ENCODE results near the gene SCAI. TPM values are rescaled to one million over a fixed set of nuclear protein-coding genes. Genes with fewer than 3 reads are reported as not detected.

Gene SCAI
- total RNA-seq, 4 donors from 2014 or later, result 10.4 to 13.4 (median 12.5) TPM

DNA sequence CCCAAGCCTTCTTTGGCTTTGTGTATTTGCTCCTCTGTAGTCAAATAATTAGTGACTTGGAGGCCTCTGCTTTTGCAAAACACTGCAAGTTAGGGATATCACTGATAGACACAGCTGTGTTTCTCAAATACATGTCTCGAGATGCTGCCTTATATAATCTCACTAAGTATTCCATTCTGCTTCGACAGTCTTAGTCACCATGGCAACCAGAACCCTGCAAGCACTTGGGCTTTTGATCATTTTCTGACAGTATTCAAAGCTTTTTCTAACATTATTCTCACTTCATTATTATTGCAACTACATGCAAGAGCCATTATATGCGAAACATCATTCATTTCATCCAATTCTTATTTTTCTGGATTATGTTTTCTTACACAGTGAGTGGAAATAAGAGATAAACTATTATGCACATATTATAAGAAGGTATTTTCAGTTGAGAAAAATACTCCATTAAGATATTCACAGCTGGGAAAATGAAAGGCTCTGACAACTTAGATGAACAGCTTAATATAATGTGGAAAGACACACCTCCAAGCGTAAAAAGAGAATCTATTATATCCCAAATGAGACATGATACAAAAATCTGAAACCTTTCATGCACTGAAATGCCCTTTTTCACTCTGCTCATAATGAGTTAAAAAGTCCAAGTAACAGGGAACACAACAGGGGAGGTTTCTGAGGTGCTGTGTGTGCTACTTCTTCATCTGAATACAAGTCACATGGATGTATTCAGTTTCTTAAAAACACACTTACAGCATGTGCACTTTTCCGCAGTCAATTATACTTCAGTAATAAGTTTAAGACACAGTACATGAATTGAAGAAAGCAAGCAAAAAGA is 93.9 kb downstream of the SCAI start:
- TF ChIP-seq POLR2A (IDR thresholded peaks at IDR 0.05), result no peak
- TF ChIP-seq, protein P1, sequence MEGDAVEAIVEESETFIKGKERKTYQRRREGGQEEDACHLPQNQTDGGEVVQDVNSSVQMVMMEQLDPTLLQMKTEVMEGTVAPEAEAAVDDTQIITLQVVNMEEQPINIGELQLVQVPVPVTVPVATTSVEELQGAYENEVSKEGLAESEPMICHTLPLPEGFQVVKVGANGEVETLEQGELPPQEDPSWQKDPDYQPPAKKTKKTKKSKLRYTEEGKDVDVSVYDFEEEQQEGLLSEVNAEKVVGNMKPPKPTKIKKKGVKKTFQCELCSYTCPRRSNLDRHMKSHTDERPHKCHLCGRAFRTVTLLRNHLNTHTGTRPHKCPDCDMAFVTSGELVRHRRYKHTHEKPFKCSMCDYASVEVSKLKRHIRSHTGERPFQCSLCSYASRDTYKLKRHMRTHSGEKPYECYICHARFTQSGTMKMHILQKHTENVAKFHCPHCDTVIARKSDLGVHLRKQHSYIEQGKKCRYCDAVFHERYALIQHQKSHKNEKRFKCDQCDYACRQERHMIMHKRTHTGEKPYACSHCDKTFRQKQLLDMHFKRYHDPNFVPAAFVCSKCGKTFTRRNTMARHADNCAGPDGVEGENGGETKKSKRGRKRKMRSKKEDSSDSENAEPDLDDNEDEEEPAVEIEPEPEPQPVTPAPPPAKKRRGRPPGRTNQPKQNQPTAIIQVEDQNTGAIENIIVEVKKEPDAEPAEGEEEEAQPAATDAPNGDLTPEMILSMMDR (IDR thresholded peaks at IDR 0.05), result no peak
- Histone ChIP-seq H3K4me3 (replicated peaks in 1 of 3) (no peak overlapping the region), H3K36me3 (no peaks in the 10 kb centered on the region), H3K27me3 (no peaks in the 10 kb centered on the region), H3K4me1 (no peaks in the 10 kb centered on the region), H3K9me3 (no peaks in the 10 kb centered on the region), H3K27ac (no peak overlapping the region)
- intact Hi-C loops (cut with DNase I), result no loop called here
- DNase-seq, result no peak
- WGBS, 2 donors, result 86 to 89% methylated on average over 5 of the region's 5 CpGs

DNA sequence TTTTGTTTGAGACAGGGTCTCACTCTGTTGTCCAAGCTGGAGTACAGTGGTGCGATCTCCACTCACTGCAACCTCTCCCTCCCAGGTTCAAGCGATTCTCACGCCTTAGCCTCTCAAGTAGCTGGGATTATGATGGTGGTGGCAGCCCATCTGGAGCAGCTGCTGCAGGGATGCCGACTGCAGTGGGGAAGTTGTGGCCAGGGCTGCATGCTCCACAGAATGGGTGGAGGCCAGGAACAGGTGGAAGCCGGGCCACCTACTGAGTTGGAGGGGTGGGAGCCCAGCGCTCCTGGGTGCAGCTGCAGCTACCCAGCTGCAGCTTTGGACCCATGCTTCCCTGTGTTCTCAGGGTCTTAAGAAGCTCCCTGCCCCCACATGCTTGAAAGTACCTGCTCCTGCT is 99.7 kb downstream of the SCAI start:
- H3K4me1 ChIP-seq, result no peaks in the 10 kb centered on the region
- no peak overlapping the region for H3K27ac ChIP-seq
- no peak for DNase-seq
- 90 to 91% methylated on average over 4 to 6 of the region's 6 CpGs for WGBS, 2 donors
- H3K27me3 ChIP-seq, result no peaks in the 10 kb centered on the region
- no peaks in the 10 kb centered on the region for H3K9me3 ChIP-seq
- H3K36me3 ChIP-seq, result no peaks in the 10 kb centered on the region
- H3K4me3 ChIP-seq (replicated peaks in 1 of 3), result no peak overlapping the region
- intact Hi-C loops (cut with DNase I), result no loop called here
- TF ChIP-seq, protein P1 (IDR thresholded peaks at IDR 0.05), result no peak
- no peak for TF ChIP-seq POLR2A (IDR thresholded peaks at IDR 0.05)

DNA sequence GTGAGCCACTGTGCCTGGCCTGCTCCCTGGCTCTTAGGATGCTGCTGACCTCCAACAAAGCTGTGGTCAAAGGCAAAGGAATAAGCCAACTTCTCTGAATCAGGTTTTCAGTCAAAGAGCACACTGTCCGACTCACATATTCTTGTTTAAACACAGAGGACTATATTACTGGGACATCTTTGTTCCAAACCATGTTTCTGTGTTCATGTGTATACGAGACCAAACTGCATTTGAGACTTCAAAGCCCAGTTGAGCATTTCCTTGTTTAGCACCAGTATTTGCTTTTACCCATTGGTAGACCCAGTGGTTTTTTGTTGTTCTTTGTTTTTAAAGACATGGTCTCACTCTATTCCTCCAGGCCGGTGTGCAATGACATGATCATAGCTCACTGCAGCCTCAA is 100.2 kb downstream of the SCAI start:
- Histone ChIP-seq H3K36me3 (no peaks in the 10 kb centered on the region), H3K4me1 (no peaks in the 10 kb centered on the region), H3K27ac (no peak overlapping the region), H3K9me3 (no peaks in the 10 kb centered on the region), H3K4me3 (replicated peaks in 1 of 3) (no peak overlapping the region), H3K27me3 (no peaks in the 10 kb centered on the region)
- no peak for TF ChIP-seq POLR2A (IDR thresholded peaks at IDR 0.05)
- TF ChIP-seq, protein P1 (IDR thresholded peaks at IDR 0.05), result no peak
- DNase-seq, result no peak
- intact Hi-C loops (cut with DNase I), result no loop called here
- 96 to 97% methylated on average over 3 of the region's 3 CpGs for WGBS, 2 donors

DNA sequence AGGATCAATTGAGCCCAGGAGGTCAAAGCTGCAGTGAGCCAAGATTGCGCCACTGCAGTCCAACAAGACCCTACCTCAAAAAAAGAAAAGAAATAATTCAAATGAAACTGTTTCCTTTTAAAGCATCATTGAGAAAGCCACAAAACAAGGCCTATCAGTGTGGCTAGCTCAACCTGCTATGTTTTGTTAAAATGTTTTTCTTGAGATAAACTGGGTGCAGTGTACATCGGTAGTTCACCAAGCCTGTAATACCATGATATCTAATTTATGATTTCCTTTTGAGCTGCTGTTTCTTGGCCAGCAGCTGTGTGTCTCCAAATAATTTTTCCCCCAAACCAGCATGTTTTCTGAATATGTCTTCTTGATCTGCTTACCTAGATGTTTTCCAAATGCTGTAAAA is 105.2 kb downstream of the SCAI start:
- TF ChIP-seq, protein P1 (IDR thresholded peaks at IDR 0.05), result no peak
- no peak for TF ChIP-seq POLR2A (IDR thresholded peaks at IDR 0.05)
- DNase-seq, result no peak
- Histone ChIP-seq H3K36me3 (no peaks in the 10 kb centered on the region), H3K9me3 (no peaks in the 10 kb centered on the region), H3K4me1 (no peaks in the 10 kb centered on the region), H3K4me3 (replicated peaks in 1 of 3) (no peak overlapping the region), H3K27me3 (no peaks in the 10 kb centered on the region), H3K27ac (no peak overlapping the region)
- 94 to 95% methylated on average over 2 of the region's 2 CpGs for WGBS, 2 donors
- intact Hi-C loops (cut with DNase I), result no loop called here

DNA sequence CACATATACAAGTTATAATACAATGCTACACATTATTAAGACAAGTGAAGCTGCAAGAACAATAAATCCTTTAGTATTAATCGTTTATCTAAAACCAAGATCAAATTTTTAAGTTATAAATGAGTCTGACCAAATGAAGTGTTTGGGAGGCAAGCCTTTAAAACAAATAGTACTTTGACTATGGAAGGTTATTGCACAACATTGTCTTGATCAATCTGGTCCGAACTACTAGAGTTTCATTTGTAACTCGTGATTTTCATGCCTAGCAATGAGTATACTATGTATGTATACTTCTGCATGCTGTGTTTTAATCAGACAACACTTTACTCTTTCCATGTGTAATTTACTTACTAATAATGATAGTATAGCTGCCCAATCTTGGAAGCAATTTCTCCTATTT is 115.3 kb downstream of the SCAI start:
- Histone ChIP-seq H3K27ac (no peak overlapping the region), H3K36me3 (no peaks in the 10 kb centered on the region), H3K27me3 (no peaks in the 10 kb centered on the region), H3K4me3 (replicated peaks in 1 of 3) (no peak overlapping the region), H3K9me3 (no peaks in the 10 kb centered on the region), H3K4me1 (no peaks in the 10 kb centered on the region)
- 92 to 96% methylated on average over 3 of the region's 3 CpGs for WGBS, 2 donors
- intact Hi-C loops (cut with DNase I), result no loop called here
- TF ChIP-seq POLR2A (IDR thresholded peaks at IDR 0.05), result no peak
- TF ChIP-seq, protein P1 (IDR thresholded peaks at IDR 0.05), result no peak
- DNase-seq, result no peak

Measured in thyroid gland (tissue), 4 donors.